Breast epithelium (tissue), 3 donors: ENCODE measurements around the gene HPSE.

Experiments
- CTCF ChIP-seq, 3 donors: fragments of 450-650 bp; IDR thresholded peaks; one replicate each; pipeline ENCODE4 v1.5.1; 2016 to 2017; ENCODE audit warnings: antibody characterized with exemption in 3 of 3, mild to moderate bottlenecking in 3 of 3, moderate library complexity in 3 of 3
- POLR2A ChIP-seq: fragments of 450-650 bp; IDR thresholded peaks from one replicate; pipeline ENCODE4 v1.6.1; 2016; ENCODE audit warnings: antibody characterized with exemption, mild to moderate bottlenecking, moderate library complexity
- POLR2AphosphoS5 ChIP-seq, 3 donors: sonication (generic); formaldehyde crosslinking; IDR thresholded peaks; one replicate each; pipeline ENCODE4 v1.6.1; 2017; ENCODE audit warnings: antibody characterized with exemption in 3 of 3

GRCh38 chr4:83315341-83315870 is 19.2 kb downstream of the HPSE start:
- TF ChIP-seq POLR2A, result no peak
- TF ChIP-seq CTCF (IDR thresholded peaks at IDR 0.05), result no peak
- no peak for TF ChIP-seq POLR2AphosphoS5 (IDR thresholded peaks at IDR 0.05)
